HepG2 (cell line): Measurements from ENCODE around the gene LTBR. TPM values are rescaled to one million over a fixed set of nuclear protein-coding genes. Genes with fewer than 3 reads are reported as not detected.
A peak's percentile ranks its signal among the peaks of the same experiment; 100 is the strongest.

Source experiments
- ATAC-seq: fragments of 200-7000 bp; cut with Tn5 transposase; 3 replicates; pipeline ENCODE4 v1.9.1; 2020; ENCODE audit warnings: mild to moderate bottlenecking, moderate library complexity
- BruUV-seq: library from RNA; stranded (reverse); fragments of 400-500 nt; replicated peaks from 2 replicates; lab custom pipeline; 2021; lab: Mats Ljungman, UMichigan
- CTCF ChIA-PET: fragments of 300-600 bp; formaldehyde crosslinking; extraction: SDS; loops from one replicate; lab custom pipeline; 2021; ENCODE audit warnings: low total read pairs, inconsistent platforms, low intra/inter-chr PET ratio; lab: Yijun Ruan, JAX
- POLR2A ChIA-PET: fragments of 350-600 bp; sonication (Branson Sonifier 250); formaldehyde crosslinking; loops from one replicate; lab custom pipeline; 2020; ENCODE audit warnings: antibody characterized with exemption, inconsistent platforms; lab: Yijun Ruan, JAX
- DNase-seq: peaks from one replicate; pipeline ENCODE4 v3.0.0-alpha.2; 2015; ENCODE audit warnings: low spot score
- FAIRE-seq: peaks from 3 replicates; lab custom pipeline; 2011; peaks lifted over from hg19 to GRCh38; lab: Jason Lieb, UNC
- H2AFZ ChIP-seq: one replicate; pipeline ENCODE4 v1.6.1; 2011; ENCODE audit warnings: low read length, inconsistent platforms
- H3K27ac ChIP-seq: fragments of 300-600 bp; 3 replicates; pipeline ENCODE4 v1.8.0; 2011; ENCODE audit warnings: mixed run types, mild to moderate bottlenecking, mixed read lengths, low read length, inconsistent platforms; ENCODE audit not compliant: insufficient read depth; ENCODE audit errors: extremely low read length
- H3K27me3 ChIP-seq, 2 experiments: fragments of 200-600 bp in 1 of 2; 2 replicates in 1 of 2; 3 replicates in 1 of 2; pipeline versions ENCODE4 v1.6.0 to v1.8.0; 2011; ENCODE audit warnings: low read length in 2 of 2, mild to moderate bottlenecking in 2 of 2, moderate library complexity in 2 of 2, inconsistent platforms in 1 of 2; ENCODE audit not compliant: insufficient read depth in 2 of 2, control insufficient read depth in 1 of 2
- H3K36me3 ChIP-seq, 2 experiments: fragments of 200-600 bp in 1 of 2; replicated peaks in 1 of 2; 2 replicates in 1 of 2; 3 replicates in 1 of 2; pipeline versions ENCODE4 v1.5.1 to v1.8.0; 2011; ENCODE audit warnings: low read length in 2 of 2, inconsistent platforms in 1 of 2; ENCODE audit not compliant: insufficient read depth in 2 of 2, control insufficient read depth in 1 of 2
- H3K4me1 ChIP-seq: 2 replicates; pipeline ENCODE4 v1.5.1; 2012; ENCODE audit warnings: low read length, inconsistent platforms; ENCODE audit not compliant: insufficient read depth
- H3K4me2 ChIP-seq: 2 replicates; pipeline ENCODE4 v1.6.0; 2011; ENCODE audit warnings: low read depth, low read length, inconsistent platforms
- H3K4me3 ChIP-seq, 3 experiments: fragments of 200-600 bp in 1 of 3; sonication (generic), shearing (Covaris generic) in 1 of 3; replicated peaks in 1 of 3; 2 replicates each; pipeline ENCODE4 v1.5.1; 2011 to 2016; ENCODE audit warnings: low read length in 3 of 3, inconsistent platforms in 2 of 3, low read depth in 2 of 3, mild to moderate bottlenecking in 2 of 3, control low read depth in 1 of 3, mixed read lengths in 1 of 3; ENCODE audit not compliant: insufficient read depth in 1 of 3
- H3K79me2 ChIP-seq: one replicate; pipeline ENCODE4 v1.6.1; 2011; ENCODE audit warnings: low read length, inconsistent platforms; ENCODE audit not compliant: insufficient read depth
- H3K9ac ChIP-seq: 2 replicates; pipeline ENCODE4 v1.6.0; 2011; ENCODE audit warnings: mild to moderate bottlenecking, low read depth, low read length, inconsistent platforms; ENCODE audit not compliant: insufficient read depth
- H3K9me3 ChIP-seq: 2 replicates; pipeline ENCODE4 v1.5.1; 2012; ENCODE audit warnings: mild to moderate bottlenecking, low read length
- H4K20me1 ChIP-seq: 2 replicates; pipeline ENCODE4 v1.6.0; 2011; ENCODE audit warnings: inconsistent platforms, mild to moderate bottlenecking, low read length, moderate library complexity; ENCODE audit not compliant: insufficient read depth
- E2F5 ChIP-seq: sonication (generic); formaldehyde crosslinking; conservative IDR thresholded peaks from 2 replicates; pipeline ENCODE4 v1.4.0; 2020; ENCODE audit warnings: missing genetic modification reagents
- FOSL1 ChIP-seq: sonication (generic); formaldehyde crosslinking; IDR thresholded peaks from 2 replicates; pipeline ENCODE4 v1.9.0; 2021; ENCODE audit warnings: missing genetic modification reagents, borderline replicate concordance
- SIN3B ChIP-seq: fragments of 150-350 bp; IDR thresholded peaks from 2 replicates; pipeline ENCODE4 v1.6.1; 2014; ENCODE audit warnings: low read length
- SMAD9 ChIP-seq: sonication (generic); formaldehyde crosslinking; IDR thresholded peaks from 2 replicates; pipeline ENCODE4 v1.5.1; 2020; ENCODE audit warnings: mild to moderate bottlenecking, missing genetic modification reagents
- TBX2 ChIP-seq: sonication (generic); formaldehyde crosslinking; IDR thresholded peaks from 2 replicates; pipeline ENCODE4 v1.5.0; 2020; ENCODE audit warnings: missing genetic modification reagents, mild to moderate bottlenecking, borderline replicate concordance
- ZNF10 ChIP-seq: sonication (generic); formaldehyde crosslinking; IDR thresholded peaks from 2 replicates; pipeline ENCODE4 v1.4.0; 2020; ENCODE audit warnings: mild to moderate bottlenecking, low read depth, missing genetic modification reagents, borderline replicate concordance
- ZNF17 ChIP-seq: sonication (generic); formaldehyde crosslinking; IDR thresholded peaks from 2 replicates; pipeline ENCODE4 v1.5.0; 2020; ENCODE audit warnings: mild to moderate bottlenecking, missing genetic modification reagents
- ZNF329 ChIP-seq: sonication (generic); formaldehyde crosslinking; IDR thresholded peaks from 2 replicates; pipeline ENCODE4 v1.9.0; 2021; ENCODE audit warnings: low read depth, mild to moderate bottlenecking, missing genetic modification reagents
- ZNF607 ChIP-seq: sonication (generic); formaldehyde crosslinking; IDR thresholded peaks from 2 replicates; pipeline ENCODE4 v1.5.1; 2020; ENCODE audit warnings: missing genetic modification reagents, mild to moderate bottlenecking, borderline replicate concordance
- WGBS: methylation state at CpG from one replicate; pipeline ENCODE4 v1.1.6; 2017; ENCODE audit warnings: low lambda C conversion rate; 5-methylcytosine and 5-hydroxymethylcytosine counted together
- in situ Hi-C: cut with HindIII; loops from 2 replicates; pipeline ENCODE4 v1.10.0; 2017; ENCODE audit warnings: low pct_unique_long_range_greater_than_20kb; ENCODE audit not compliant: extremely low pct_ligation_motif_present
- intact Hi-C: fragments of 100-400 bp; cut with micrococcal nuclease; formaldehyde crosslinking; loops from one replicate; pipeline ENCODE4 v1.10.0; 2022; ENCODE audit not compliant: unreplicated experiment
- polyA plus RNA-seq, 8 experiments: library from polyadenylated mRNA; depleted of rRNA in 3 of 8; stranded (reverse) in 7 of 8; unstranded in 1 of 8; fragments of >200 nt; fragmentation: Illumina TruSeq in 4 of 8; extraction: Trizol in 4 of 8; gene quantifications; 2 replicates each; pipeline versions ENCODE4 v1.2.1 to v1.2.3, GENCODE V29; 2011 to 2016; ENCODE audit warnings: low read depth in 4 of 8, missing spikeins in 1 of 8, mixed read lengths in 1 of 8; ENCODE audit not compliant: insufficient read depth in 1 of 8
- total RNA-seq, 5 experiments: library from RNA; depleted of rRNA; stranded (reverse); fragments of >200 nt; fragmentation: Illumina TruSeq; extraction: Trizol; gene quantifications; 2 replicates each; pipeline ENCODE4 v1.2.3, GENCODE V29; 2016; ENCODE audit warnings: low read depth in 1 of 5
- TF ChIP-seq, protein P1 (sequence below): sonication (generic); formaldehyde crosslinking; IDR thresholded peaks from 2 replicates; pipeline ENCODE4 v1.4.0; 2020; ENCODE audit warnings: mild to moderate bottlenecking, missing genetic modification reagents

LTBR gene
- total and polyA plus RNA-seq, 2 of the 13 experiments (the other 11 are each of a cell fraction or from before 2014, with no cell fraction given) = 31.4 to 34.8 TPM

DNA sequence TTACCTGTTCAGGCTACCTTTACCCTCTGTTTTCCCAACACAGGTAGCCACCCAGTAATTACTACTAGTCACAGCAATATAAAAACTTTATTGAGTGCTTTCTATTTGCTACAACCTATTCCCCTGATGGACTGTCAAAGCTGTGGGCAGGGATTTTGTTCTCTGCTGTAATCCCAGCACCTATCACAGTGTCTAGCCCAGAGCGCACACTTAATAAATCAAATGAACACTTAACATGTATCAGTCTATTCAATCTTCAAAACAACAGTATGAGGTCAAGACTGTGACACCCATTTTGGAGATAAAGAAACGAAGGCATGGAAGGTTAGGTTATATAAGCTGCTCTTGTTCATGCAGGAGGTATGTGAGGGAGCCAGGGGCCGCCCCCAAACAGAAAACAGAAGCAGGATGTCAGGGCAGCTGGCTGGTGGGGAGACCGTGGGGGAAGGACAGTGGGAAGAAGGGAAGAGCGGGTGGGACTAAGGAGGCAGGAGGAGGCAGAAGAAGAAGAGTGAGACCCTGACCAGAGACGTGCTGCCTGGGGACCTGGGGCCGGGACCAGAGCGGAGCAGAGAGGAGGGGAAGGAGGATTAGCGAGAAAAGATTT is 43.8 kb upstream of the LTBR start:
- no peaks in the 10 kb centered on the region; the same call in 1 of the 2 replicates for H4K20me1 ChIP-seq
- intact Hi-C loops = loop anchor here (10.0 kb wide), 1 partner anchor 195 kb away; the partner anchor contains the start of gene GAPDH
- H3K36me3 ChIP-seq = no peaks in the 10 kb centered on the region
- H3K9ac ChIP-seq = peak overlapping the region; percentile 95
- 6% methylated on average over 9 of the region's 9 CpGs for WGBS
- H2AFZ ChIP-seq = no peak overlapping the region
- POLR2A ChIA-PET = interaction anchor here (0.8 to 11.0 kb wide), 9 partner anchors 9 to 44 kb away, joined by 3 to 278 read pairs (median 7); partner anchors contain the start of genes LTBR and SCNN1A
- H3K4me3 ChIP-seq = peak overlapping the region; percentile 85 to 99 (median 97)
- DNase-seq (no peak), FAIRE-seq (no peak), ATAC-seq (no peak)
- CTCF ChIA-PET = no interaction called here
- peak overlapping the region; percentile 82 for H3K27ac ChIP-seq
- in situ Hi-C loops = no loop called here
- H3K9me3 ChIP-seq = no peaks in the 10 kb centered on the region
- peaks cover 60% of the 10 kb centered on the region for H3K79me2 ChIP-seq
- H3K4me1 ChIP-seq = peaks cover 82% of the 10 kb centered on the region
- no peaks in the 10 kb centered on the region; a peak in 1 of 5 replicates for H3K27me3 ChIP-seq
- no TSS peak for BruUV-seq
- peak overlapping the region; percentile 96 for H3K4me2 ChIP-seq
- TF ChIP-seq FOSL1 (no peak), ZNF17 (CRISPR knock-in tag) (no peak), ZNF329 (CRISPR knock-in tag) (no peak), SIN3B (no peak), ZNF607 (CRISPR knock-in tag) (0 out of 2 replicates have a peak, but pooled peaks have one; percentile 39), SMAD9 (CRISPR knock-in tag) (no peak), E2F5 (no peak), TBX2 (no peak; the same call in 1 of the 2 replicates), ZNF10 (no peak)
- TF ChIP-seq, protein P1, sequence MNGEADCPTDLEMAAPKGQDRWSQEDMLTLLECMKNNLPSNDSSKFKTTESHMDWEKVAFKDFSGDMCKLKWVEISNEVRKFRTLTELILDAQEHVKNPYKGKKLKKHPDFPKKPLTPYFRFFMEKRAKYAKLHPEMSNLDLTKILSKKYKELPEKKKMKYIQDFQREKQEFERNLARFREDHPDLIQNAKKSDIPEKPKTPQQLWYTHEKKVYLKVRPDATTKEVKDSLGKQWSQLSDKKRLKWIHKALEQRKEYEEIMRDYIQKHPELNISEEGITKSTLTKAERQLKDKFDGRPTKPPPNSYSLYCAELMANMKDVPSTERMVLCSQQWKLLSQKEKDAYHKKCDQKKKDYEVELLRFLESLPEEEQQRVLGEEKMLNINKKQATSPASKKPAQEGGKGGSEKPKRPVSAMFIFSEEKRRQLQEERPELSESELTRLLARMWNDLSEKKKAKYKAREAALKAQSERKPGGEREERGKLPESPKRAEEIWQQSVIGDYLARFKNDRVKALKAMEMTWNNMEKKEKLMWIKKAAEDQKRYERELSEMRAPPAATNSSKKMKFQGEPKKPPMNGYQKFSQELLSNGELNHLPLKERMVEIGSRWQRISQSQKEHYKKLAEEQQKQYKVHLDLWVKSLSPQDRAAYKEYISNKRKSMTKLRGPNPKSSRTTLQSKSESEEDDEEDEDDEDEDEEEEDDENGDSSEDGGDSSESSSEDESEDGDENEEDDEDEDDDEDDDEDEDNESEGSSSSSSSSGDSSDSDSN (CRISPR knock-in tag) = no peak; the same call in 1 of the 2 replicates
